ENCODE measurements around the gene HAPLN1. TPM values are rescaled to one million over a fixed set of nuclear protein-coding genes. Genes with fewer than 3 reads are reported as not detected.

Gene HAPLN1
- total RNA-seq, 6 experiments from 2014 or later: 0.16 TPM; not detected in 5

DNA sequence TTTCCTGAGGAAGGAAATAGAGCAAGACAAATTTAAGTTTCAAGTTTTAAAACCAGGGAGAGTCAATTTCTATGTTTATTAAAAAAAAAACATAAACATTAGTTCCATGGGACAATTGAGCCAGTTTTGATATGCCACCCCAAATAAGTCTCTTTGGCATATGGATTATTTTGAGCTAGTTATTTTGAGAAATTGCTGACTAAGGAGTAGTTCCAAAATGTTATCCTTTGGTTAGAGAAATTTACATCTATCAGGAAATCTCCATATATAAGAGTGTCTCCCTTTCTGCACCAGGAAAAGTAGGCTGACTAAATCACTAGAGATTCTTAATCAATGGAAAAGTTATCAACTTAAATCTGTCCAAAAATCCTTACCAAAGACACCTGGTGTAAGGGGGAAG lies 105.8 kb downstream of the HAPLN1 start:
- H3K27ac ChIP-seq: no peak overlapping the region
- intact Hi-C loops (cut with DNase I): no loop called here
- no peaks in the 10 kb centered on the region for H3K4me1 ChIP-seq
- DNase-seq: no peak
- H3K27me3 ChIP-seq: no peaks in the 10 kb centered on the region
- no peak for TF ChIP-seq POLR2A (IDR thresholded peaks at IDR 0.05)
- TF ChIP-seq, protein P1, sequence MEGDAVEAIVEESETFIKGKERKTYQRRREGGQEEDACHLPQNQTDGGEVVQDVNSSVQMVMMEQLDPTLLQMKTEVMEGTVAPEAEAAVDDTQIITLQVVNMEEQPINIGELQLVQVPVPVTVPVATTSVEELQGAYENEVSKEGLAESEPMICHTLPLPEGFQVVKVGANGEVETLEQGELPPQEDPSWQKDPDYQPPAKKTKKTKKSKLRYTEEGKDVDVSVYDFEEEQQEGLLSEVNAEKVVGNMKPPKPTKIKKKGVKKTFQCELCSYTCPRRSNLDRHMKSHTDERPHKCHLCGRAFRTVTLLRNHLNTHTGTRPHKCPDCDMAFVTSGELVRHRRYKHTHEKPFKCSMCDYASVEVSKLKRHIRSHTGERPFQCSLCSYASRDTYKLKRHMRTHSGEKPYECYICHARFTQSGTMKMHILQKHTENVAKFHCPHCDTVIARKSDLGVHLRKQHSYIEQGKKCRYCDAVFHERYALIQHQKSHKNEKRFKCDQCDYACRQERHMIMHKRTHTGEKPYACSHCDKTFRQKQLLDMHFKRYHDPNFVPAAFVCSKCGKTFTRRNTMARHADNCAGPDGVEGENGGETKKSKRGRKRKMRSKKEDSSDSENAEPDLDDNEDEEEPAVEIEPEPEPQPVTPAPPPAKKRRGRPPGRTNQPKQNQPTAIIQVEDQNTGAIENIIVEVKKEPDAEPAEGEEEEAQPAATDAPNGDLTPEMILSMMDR (IDR thresholded peaks at IDR 0.05): no peak
- no peak for ATAC-seq
- no peak overlapping the region for H3K4me3 ChIP-seq
- H3K9me3 ChIP-seq: no peaks in the 10 kb centered on the region
- H3K36me3 ChIP-seq: no peaks in the 10 kb centered on the region

DNA sequence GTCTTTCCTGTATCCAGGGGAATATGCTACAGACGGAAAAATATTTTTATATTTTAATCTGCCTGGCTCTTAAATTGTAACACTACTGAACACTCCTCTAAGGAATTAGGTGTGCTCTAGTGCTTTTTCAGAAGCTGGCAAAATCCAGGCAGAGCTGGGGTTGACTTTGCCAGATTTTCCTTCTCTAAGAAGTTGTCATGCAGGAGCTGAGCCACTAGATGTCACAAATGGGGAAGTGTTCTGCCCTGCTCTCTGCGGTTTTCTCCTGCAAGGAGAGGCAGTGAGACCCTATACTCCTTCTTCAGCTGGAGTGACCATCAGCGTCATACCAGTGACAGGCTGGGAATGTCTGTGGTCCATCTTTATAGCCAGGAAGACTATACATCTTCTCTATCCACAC lies 112.5 kb downstream of the HAPLN1 start:
- Histone ChIP-seq H3K4me3 (no peak overlapping the region), H3K4me1 (no peaks in the 10 kb centered on the region), H3K27me3 (no peaks in the 10 kb centered on the region), H3K27ac (no peak overlapping the region), H3K36me3 (no peaks in the 10 kb centered on the region), H3K9me3 (no peaks in the 10 kb centered on the region)
- intact Hi-C loops (cut with DNase I): no loop called here
- 7% methylated on average over 3 of the region's 3 CpGs for WGBS (ENCODE audit: insufficient coverage, low coverage, low lambda C conversion rate, missing lambda C conversion rate)
- DNase-seq: peak in 1 of 3 donors; percentile 45
- ATAC-seq: peak; percentile 72 to 83 (median 77)
- no peak for TF ChIP-seq POLR2A (IDR thresholded peaks at IDR 0.05)
- TF ChIP-seq, protein P1 (IDR thresholded peaks at IDR 0.05): peak; percentile 31 to 56 (median 50)

DNA sequence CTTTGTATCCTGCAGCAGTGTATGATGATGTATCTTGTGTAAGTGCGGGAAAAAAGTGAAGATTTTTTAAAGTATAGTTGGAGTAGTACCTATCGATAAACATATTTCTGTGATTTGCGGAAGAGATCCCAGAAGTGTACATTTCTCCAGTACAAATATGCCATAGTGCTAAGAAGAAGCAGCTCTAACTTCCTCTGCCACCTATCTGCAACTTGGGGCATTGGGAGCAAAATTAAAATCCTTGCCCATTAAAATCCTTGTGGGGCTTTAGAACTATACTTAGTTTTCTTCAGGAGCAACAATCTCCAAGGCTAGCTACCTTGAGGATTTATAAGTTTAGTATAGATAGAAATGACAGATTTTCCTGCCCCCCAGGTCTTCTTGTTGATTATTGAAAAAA lies 125.4 kb downstream of the HAPLN1 start:
- TF ChIP-seq, protein P1 (IDR thresholded peaks at IDR 0.05): no peak
- TF ChIP-seq POLR2A (IDR thresholded peaks at IDR 0.05): no peak
- Histone ChIP-seq H3K4me3 (no peak overlapping the region), H3K4me1 (no peaks in the 10 kb centered on the region), H3K36me3 (no peaks in the 10 kb centered on the region), H3K9me3 (no peaks in the 10 kb centered on the region), H3K27ac (no peak overlapping the region), H3K27me3 (no peaks in the 10 kb centered on the region)
- DNase-seq: no peak
- ATAC-seq: no peak
- intact Hi-C loops (cut with DNase I): no loop called here
- 97% methylated on average over 3 of the region's 3 CpGs for WGBS (ENCODE audit: insufficient coverage, low coverage, low lambda C conversion rate, missing lambda C conversion rate)

DNA sequence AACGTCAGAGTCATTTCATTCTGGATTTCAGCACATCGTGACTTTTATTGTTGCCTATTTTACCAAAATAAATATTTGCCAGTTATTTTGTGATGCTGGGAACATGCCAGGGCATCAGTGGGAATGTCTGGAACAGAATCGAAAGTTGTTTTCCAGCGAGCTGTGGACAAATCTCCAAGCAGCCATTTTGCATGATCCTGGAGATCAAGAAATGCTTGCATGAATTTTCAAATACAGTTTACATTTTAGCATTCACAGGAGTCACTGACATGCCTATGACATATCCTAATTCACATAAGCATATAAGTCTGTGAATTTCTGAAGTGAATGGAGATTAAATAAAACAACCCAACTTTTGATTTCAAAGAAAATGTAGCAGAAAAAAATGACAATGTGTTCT lies 129.7 kb downstream of the HAPLN1 start:
- TF ChIP-seq, protein P1 (IDR thresholded peaks at IDR 0.05): no peak
- no peak for TF ChIP-seq POLR2A (IDR thresholded peaks at IDR 0.05)
- intact Hi-C loops (cut with DNase I): no loop called here
- ATAC-seq (no peak), DNase-seq (no peak)
- H3K4me1 ChIP-seq: no peaks in the 10 kb centered on the region
- WGBS (ENCODE audit: insufficient coverage, low coverage, low lambda C conversion rate, missing lambda C conversion rate): 86% methylated on average over 4 of the region's 4 CpGs
- H3K36me3 ChIP-seq: no peaks in the 10 kb centered on the region
- H3K27me3 ChIP-seq: no peaks in the 10 kb centered on the region
- H3K9me3 ChIP-seq: no peaks in the 10 kb centered on the region
- no peak overlapping the region for H3K4me3 ChIP-seq
- H3K27ac ChIP-seq: no peak overlapping the region

DNA sequence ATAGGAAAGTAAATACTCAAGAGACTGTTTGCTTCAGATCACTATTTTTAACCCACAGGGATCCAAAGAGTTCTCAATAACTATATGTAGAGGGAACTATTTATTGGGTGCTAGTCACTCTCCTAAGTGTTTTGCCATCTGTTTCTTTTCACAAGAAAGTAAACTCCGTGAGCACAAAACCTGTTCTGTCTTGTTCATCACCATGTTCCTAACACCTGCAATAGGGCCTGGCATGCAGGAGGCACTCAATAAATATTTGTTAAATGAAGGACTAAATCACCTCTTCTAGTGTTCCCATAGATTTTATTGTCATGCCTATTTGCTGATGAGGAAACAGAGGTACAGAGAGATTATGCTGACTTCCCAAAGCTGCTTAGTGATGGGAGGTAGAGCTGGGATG lies 130.9 kb downstream of the HAPLN1 start:
- H3K36me3 ChIP-seq: no peaks in the 10 kb centered on the region
- intact Hi-C loops (cut with DNase I): no loop called here
- H3K4me3 ChIP-seq: no peak overlapping the region
- no peak overlapping the region for H3K27ac ChIP-seq
- no peak for DNase-seq
- H3K27me3 ChIP-seq: no peaks in the 10 kb centered on the region
- TF ChIP-seq, protein P1 (IDR thresholded peaks at IDR 0.05): no peak
- no peaks in the 10 kb centered on the region for H3K9me3 ChIP-seq
- no peak for ATAC-seq
- 85% methylated on average over 1 of the region's 1 CpG for WGBS (ENCODE audit: insufficient coverage, low coverage, low lambda C conversion rate, missing lambda C conversion rate)
- no peaks in the 10 kb centered on the region for H3K4me1 ChIP-seq

Data from right lobe of liver (tissue), 6 donors.